AG04449 (cell line): Measurements from ENCODE around the gene TM7SF2.

ENCODE experiments used
- CTCF ChIA-PET: fragments of 350-600 bp; formaldehyde crosslinking; extraction: SDS; loops from one replicate; lab custom pipeline; 2021; ENCODE audit warnings: antibody characterized with exemption; lab: Yijun Ruan, JAX
- POLR2A ChIA-PET: fragments of 400-600, 350-600 bp; formaldehyde crosslinking; extraction: SDS; loops from one replicate; lab custom pipeline; 2020; ENCODE audit warnings: antibody characterized with exemption, inconsistent platforms; lab: Yijun Ruan, JAX
- DNase-seq: peaks from one replicate; pipeline ENCODE4 v3.0.0-alpha.2; 2010; ENCODE audit warnings: low read depth, low spot score
- H3K4me3 ChIP-seq: 2 replicates; pipeline ENCODE4 v1.5.1; 2011; ENCODE audit warnings: low read depth, mild to moderate bottlenecking, control low read depth, low read length
- TF ChIP-seq, protein P1 (sequence below): IDR thresholded peaks from one replicate; pipeline ENCODE4 v1.5.1; 2011; ENCODE audit warnings: mild to moderate bottlenecking, moderate library complexity, low read length, control low read depth, inconsistent platforms; ENCODE audit not compliant: insufficient read depth; ENCODE audit errors: missing control alignments

TM7SF2 gene

DNA sequence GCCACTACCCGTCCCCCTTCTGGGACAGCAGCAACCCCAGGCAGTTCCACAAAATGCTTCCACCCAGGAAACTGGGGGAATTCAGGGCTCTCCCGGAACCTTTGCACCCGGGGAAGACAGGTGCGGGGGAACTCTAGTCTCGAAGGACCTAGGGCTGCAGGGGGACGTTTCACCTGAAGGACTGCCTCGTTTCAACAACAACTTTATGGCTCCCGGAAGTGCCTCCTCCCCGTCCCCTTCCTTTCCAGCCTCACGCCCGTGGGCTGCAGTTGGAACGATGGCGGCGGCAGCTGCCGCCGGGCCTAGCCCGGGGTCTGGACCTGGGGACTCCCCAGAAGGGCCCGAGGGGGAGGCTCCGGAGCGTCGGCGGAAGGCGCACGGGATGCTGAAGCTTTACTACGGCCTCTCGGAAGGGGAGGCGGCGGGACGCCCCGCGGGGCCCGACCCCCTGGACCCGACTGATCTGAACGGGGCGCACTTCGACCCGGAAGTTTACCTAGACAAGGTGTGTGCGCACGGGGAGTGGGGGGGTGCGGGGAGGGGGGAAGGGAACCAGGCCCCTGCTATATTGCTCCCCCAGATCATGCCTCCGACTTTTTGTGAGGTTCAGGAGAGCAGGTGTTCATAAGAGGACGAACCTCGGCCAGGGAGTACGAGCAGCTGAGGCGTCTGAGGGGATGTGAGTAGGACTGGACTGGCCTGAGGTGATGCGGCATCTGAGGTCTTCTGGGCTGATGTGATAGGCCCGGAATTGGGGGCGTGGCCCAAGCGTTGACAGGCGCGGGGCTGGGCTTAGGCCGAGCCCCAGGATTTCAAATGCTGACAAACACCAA lies 15.5 kb upstream of the TM7SF2 start, which contains the start of gene VPS51:
Gene VPS51 (plus strand): TSS at position 241 of the 833 bp plus-strand sequence. CDS start 37 bp downstream, at position 278.
- ChIA-PET POLR2A (interaction anchor here (0.6 to 1.6 kb wide), 7 partner anchors 11 to 261 kb away, joined by 3 to 8 read pairs (median 4); partner anchors contain the start of genes FAU, MRPL49 and TM7SF2), CTCF (interaction anchor here (1.5 to 7.7 kb wide), 4 partner anchors 14 to 84 kb away, joined by 7 to 169 read pairs (median 7); partner anchors contain the start of genes ARL2, TM7SF2 and ZNHIT2)
- H3K4me3 ChIP-seq = peak within 1 kb of the TSS; percentile 76
- no peak for DNase-seq
- TF ChIP-seq, protein P1, sequence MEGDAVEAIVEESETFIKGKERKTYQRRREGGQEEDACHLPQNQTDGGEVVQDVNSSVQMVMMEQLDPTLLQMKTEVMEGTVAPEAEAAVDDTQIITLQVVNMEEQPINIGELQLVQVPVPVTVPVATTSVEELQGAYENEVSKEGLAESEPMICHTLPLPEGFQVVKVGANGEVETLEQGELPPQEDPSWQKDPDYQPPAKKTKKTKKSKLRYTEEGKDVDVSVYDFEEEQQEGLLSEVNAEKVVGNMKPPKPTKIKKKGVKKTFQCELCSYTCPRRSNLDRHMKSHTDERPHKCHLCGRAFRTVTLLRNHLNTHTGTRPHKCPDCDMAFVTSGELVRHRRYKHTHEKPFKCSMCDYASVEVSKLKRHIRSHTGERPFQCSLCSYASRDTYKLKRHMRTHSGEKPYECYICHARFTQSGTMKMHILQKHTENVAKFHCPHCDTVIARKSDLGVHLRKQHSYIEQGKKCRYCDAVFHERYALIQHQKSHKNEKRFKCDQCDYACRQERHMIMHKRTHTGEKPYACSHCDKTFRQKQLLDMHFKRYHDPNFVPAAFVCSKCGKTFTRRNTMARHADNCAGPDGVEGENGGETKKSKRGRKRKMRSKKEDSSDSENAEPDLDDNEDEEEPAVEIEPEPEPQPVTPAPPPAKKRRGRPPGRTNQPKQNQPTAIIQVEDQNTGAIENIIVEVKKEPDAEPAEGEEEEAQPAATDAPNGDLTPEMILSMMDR = no peak

DNA sequence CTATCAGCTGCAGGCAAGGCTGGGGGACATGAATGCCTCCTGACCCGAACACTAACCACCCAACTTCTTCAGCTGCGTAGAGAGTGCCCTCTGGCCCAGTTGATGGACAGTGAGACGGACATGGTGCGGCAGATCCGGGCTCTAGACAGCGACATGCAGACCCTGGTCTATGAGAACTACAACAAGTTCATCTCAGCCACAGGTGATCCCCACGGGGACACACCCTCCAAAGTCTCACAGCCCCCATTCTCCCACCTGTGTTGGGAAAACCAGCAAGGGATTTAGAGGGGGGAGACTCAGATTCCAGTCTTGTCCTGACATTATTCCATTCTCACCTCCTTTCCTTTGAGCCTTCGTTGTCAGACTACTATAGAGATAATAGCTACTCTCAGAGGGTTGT lies 14.7 kb upstream of the TM7SF2 start:
- TF ChIP-seq, protein P1 = no peak
- no peak for DNase-seq
- ChIA-PET POLR2A (interaction anchor here (0.8 to 1.6 kb wide), 5 partner anchors 12 to 220 kb away, joined by 3 to 8 read pairs (median 4); partner anchors contain the start of genes FAU, MRPL49 and TM7SF2), CTCF (interaction anchor here (1.5 to 7.7 kb wide), 5 partner anchors 14 to 85 kb away, joined by 5 to 169 read pairs (median 7); partner anchors contain the start of genes ARL2, TM7SF2 and ZNHIT2)
- peak overlapping the region; percentile 76 for H3K4me3 ChIP-seq

DNA sequence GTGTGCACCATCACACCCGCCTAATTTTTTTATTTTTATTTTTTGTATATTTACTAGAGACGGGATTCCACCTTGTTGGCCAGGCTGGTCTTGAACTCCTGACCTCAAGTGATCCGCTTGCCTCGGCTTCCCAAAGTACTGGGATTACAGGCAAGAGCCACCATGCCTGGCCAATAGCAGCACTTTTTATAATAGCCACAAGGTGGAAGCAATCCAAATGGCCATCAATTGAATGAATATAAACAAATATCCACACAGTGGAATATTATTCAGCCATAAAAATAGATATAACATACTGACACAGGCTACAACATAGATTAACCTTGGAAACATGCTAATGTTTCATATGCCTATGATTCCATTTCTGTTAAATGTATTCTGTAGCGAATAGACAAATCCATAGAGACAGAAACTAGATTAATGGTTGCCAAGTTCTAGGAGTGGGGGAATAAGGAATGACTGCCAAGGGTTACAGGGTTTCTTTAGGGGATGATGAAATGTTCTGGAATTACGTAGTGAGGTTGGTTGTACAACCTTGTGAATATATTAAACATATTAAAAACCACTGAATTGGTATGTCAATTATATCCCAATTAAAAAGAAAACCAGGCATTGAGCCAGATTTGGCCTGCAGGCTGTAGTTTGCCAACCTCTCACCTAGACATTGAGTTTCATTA lies 10.9 kb upstream of the TM7SF2 start:
- POLR2A ChIA-PET = no interaction called here
- no peak overlapping the region for H3K4me3 ChIP-seq
- DNase-seq = no peak
- TF ChIP-seq, protein P1 = no peak
- CTCF ChIA-PET = interaction anchor here (1.8 to 7.7 kb wide), 3 partner anchors 10 to 87 kb away, joined by 6 to 169 read pairs (median 51); partner anchors contain the start of genes ARL2 and TM7SF2

DNA sequence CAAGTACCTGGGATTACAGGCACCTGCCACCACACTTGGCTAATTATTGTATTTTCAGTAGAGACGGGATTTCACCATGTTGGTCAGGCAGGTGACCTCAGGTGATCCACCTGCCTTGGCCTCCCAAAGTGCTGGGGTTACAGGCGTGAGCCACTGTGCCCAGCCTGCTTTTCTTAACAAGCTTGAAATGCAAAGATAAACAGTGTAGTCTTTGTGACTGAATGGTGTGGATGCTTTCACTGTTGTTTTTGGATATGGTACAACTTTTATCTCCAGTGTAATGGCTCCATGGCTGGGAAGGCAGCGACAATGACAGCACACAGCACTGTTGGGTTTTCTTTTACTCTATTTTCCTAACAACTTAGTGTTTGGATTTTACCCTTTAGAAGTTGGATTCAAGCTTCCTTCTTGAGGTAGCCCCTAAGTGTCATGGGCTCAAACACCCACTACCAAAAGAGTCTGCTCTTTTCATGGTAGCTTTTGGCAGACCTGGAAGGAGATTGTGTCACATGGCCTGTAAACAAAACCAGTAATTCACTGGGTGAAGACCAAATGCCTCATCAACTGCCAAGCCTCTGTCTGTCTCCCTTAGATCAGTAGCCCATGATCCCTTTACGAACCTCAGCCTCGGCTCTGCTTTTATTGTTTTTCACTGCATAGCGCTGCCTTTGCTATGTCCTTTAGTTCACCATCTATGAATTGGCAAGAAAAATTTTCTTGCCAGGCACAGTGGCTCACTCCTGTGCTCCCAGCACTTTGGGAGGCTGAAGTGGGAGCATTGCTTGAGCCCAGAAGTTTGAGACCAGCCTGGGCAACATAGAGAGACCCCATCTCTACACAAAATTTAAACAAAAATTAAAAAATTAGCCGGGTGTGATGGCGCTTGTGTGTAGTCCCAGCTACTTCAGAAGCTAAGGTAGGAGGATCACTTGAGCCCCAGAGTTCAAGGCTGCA lies 9.3 kb upstream of the TM7SF2 start:
- CTCF ChIA-PET = interaction anchor here (0.9 to 4.8 kb wide), 9 partner anchors 9 to 88 kb away, joined by 3 to 51 read pairs (median 5); partner anchors contain the start of genes ARL2, TM7SF2 and ZNHIT2
- no peak for DNase-seq
- no peak overlapping the region for H3K4me3 ChIP-seq
- TF ChIP-seq, protein P1 = no peak
- POLR2A ChIA-PET = interaction anchor here (0.6 to 1.0 kb wide), 3 partner anchors 8 to 16 kb away, joined by 3 to 4 read pairs (median 3); no protein-coding TSS in a partner anchor

DNA sequence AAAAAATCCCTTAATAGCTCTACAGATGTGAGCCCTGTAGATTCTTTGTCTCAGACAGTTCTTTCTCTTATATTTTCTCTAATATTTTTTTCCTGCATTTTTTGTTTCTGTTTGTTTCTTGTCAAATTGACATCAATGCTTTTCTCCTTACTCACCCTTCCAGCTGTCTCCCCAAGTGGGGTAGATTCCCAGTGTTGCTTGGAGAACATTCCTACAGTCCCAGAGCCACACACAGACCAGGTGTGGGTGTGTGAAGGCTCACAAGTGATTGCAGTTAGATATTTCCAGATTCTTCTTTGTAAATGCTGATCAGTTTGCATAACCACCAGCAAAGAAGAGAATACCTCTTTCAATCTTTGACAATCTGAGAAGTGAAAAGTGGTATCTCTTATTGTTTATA lies 8.2 kb upstream of the TM7SF2 start:
- POLR2A ChIA-PET = no interaction called here
- TF ChIP-seq, protein P1 = no peak
- CTCF ChIA-PET = interaction anchor here (1.4 to 4.8 kb wide), 5 partner anchors 9 to 89 kb away, joined by 4 to 51 read pairs (median 6); partner anchors contain the start of genes ARL2, TM7SF2 and ZNHIT2
- no peak overlapping the region for H3K4me3 ChIP-seq
- DNase-seq = no peak
